H9 (cell line): Measurements from ENCODE around the gene SPTLC3. TPM values are rescaled to one million over a fixed set of nuclear protein-coding genes. Genes with fewer than 3 reads are reported as not detected.

Experiments used
- DNase-seq: peaks from one replicate; pipeline ENCODE4 v3.0.0-alpha.2; 2017
- H2AFZ ChIP-seq: one replicate; pipeline ENCODE4 v1.6.1; 2013; ENCODE audit warnings: mild to moderate bottlenecking, low read length, control low read depth, moderate library complexity
- H2AK5ac ChIP-seq: 2 replicates; pipeline ENCODE4 v1.6.1; 2013; ENCODE audit warnings: low read length, control low read depth, mixed read lengths; ENCODE audit not compliant: insufficient read length
- H2BK120ac ChIP-seq: one replicate; pipeline ENCODE4 v1.6.1; 2013; ENCODE audit warnings: low read depth, mild to moderate bottlenecking, low read length, control low read depth, inconsistent platforms; ENCODE audit not compliant: poor library complexity, severe bottlenecking
- H2BK12ac ChIP-seq: 2 replicates; pipeline ENCODE4 v1.6.1; 2013; ENCODE audit warnings: low read length, control low read depth, mixed read lengths, low read depth; ENCODE audit not compliant: insufficient read length
- H2BK15ac ChIP-seq: 2 replicates; pipeline ENCODE4 v1.6.1; 2013; ENCODE audit warnings: low read depth, low read length, control low read depth
- H2BK20ac ChIP-seq: one replicate; pipeline ENCODE4 v1.6.1; 2013; ENCODE audit warnings: low read depth, mild to moderate bottlenecking, low read length, control low read depth, inconsistent platforms; ENCODE audit not compliant: poor library complexity, severe bottlenecking
- H2BK5ac ChIP-seq: 2 replicates; pipeline ENCODE4 v1.6.1; 2013; ENCODE audit warnings: low read length, control low read depth, mixed read lengths; ENCODE audit not compliant: insufficient read length
- H3K14ac ChIP-seq: 2 replicates; pipeline ENCODE4 v1.6.1; 2013; ENCODE audit warnings: low read length, control low read depth; ENCODE audit not compliant: insufficient read depth
- H3K18ac ChIP-seq: 2 replicates; pipeline ENCODE4 v1.6.1; 2013; ENCODE audit warnings: low read depth, mild to moderate bottlenecking, mixed read lengths, low read length, control low read depth; ENCODE audit not compliant: insufficient read length
- H3K23ac ChIP-seq: 2 replicates; pipeline ENCODE4 v1.6.1; 2013; ENCODE audit warnings: low read length, control low read depth, mixed read lengths, low read depth; ENCODE audit not compliant: insufficient read length
- H3K23me2 ChIP-seq: 2 replicates; pipeline ENCODE4 v1.6.1; 2013; ENCODE audit warnings: low read depth, mild to moderate bottlenecking, mixed read lengths, low read length, control low read depth; ENCODE audit not compliant: insufficient read length, poor library complexity, severe bottlenecking
- H3K27ac ChIP-seq: 2 replicates; pipeline ENCODE4 v1.5.1; 2013; ENCODE audit warnings: low read length, control low read depth, mixed read lengths, low read depth; ENCODE audit not compliant: insufficient read length
- H3K27me3 ChIP-seq: 2 replicates; pipeline ENCODE4 v1.6.1; 2013; ENCODE audit warnings: low read length, control low read depth, inconsistent platforms; ENCODE audit not compliant: insufficient read depth
- H3K4ac ChIP-seq: 2 replicates; pipeline ENCODE4 v1.6.1; 2013; ENCODE audit warnings: low read depth, mild to moderate bottlenecking, control low read depth, inconsistent platforms, low read length, moderate library complexity
- H3K4me1 ChIP-seq: 2 replicates; pipeline ENCODE4 v1.6.1; 2013; ENCODE audit warnings: low read length, control low read depth, inconsistent platforms; ENCODE audit not compliant: insufficient read depth
- H3K4me2 ChIP-seq: 2 replicates; pipeline ENCODE4 v1.6.1; 2013; ENCODE audit warnings: low read length, control low read depth, mixed read lengths; ENCODE audit not compliant: insufficient read length, insufficient read depth
- H3K56ac ChIP-seq: 2 replicates; pipeline ENCODE4 v1.6.1; 2013; ENCODE audit warnings: low read depth, mild to moderate bottlenecking, mixed read lengths, low read length, control low read depth; ENCODE audit not compliant: insufficient read length
- H3K79me1 ChIP-seq: 2 replicates; pipeline ENCODE4 v1.6.1; 2013; ENCODE audit warnings: low read depth, mild to moderate bottlenecking, moderate library complexity, low read length, control low read depth, inconsistent platforms; ENCODE audit not compliant: insufficient read depth, poor library complexity, severe bottlenecking
- H3K79me2 ChIP-seq: 2 replicates; pipeline ENCODE4 v1.6.1; 2013; ENCODE audit warnings: low read length, control low read depth, inconsistent platforms; ENCODE audit not compliant: insufficient read depth
- H3K9ac ChIP-seq: 2 replicates; pipeline ENCODE4 v1.6.1; 2013; ENCODE audit warnings: low read length, control low read depth, mixed read lengths; ENCODE audit not compliant: insufficient read length; ENCODE audit errors: extremely low read depth
- H3K9me3 ChIP-seq: one replicate; pipeline ENCODE4 v1.6.1; 2013; ENCODE audit warnings: low read depth, low read length, inconsistent platforms; ENCODE audit not compliant: control insufficient read depth
- H3T11ph ChIP-seq: one replicate; pipeline ENCODE4 v1.6.1; 2013; ENCODE audit warnings: mild to moderate bottlenecking, low read length, control low read depth, inconsistent platforms
- H4K20me1 ChIP-seq: one replicate; pipeline ENCODE4 v1.6.1; 2013; ENCODE audit not compliant: control insufficient read depth, insufficient read length, insufficient read depth
- H4K5ac ChIP-seq: 2 replicates; pipeline ENCODE4 v1.6.1; 2013; ENCODE audit warnings: low read depth, mild to moderate bottlenecking, mixed read lengths, low read length, control low read depth; ENCODE audit not compliant: insufficient read length
- H4K8ac ChIP-seq: replicated peaks from 2 replicates; pipeline ENCODE4 v1.6.1; 2013; ENCODE audit warnings: low read length, control low read depth, mixed read lengths, low read depth; ENCODE audit not compliant: insufficient read length
- H4K91ac ChIP-seq: 2 replicates; pipeline ENCODE4 v1.6.1; 2013; ENCODE audit warnings: low read depth, mild to moderate bottlenecking, moderate library complexity, mixed read lengths, low read length, control low read depth; ENCODE audit not compliant: insufficient read length
- H3K27ac Mint-ChIP-seq, 3 experiments: 2 replicates in 2 of 3; 3 replicates in 1 of 3; pipeline ENCODE4 v1.8.0; 2020 to 2021; ENCODE audit warnings: mixed read lengths in 3 of 3, mild to moderate bottlenecking in 1 of 3, moderate library complexity in 1 of 3
- H3K27me3 Mint-ChIP-seq: 2 replicates; pipeline ENCODE4 v1.8.0; 2021; ENCODE audit warnings: low read depth, mild to moderate bottlenecking, moderate library complexity, mixed read lengths
- H3K36me3 Mint-ChIP-seq, 3 experiments: 2 replicates in 2 of 3; 3 replicates in 1 of 3; pipeline ENCODE4 v1.8.0; 2020 to 2021; ENCODE audit warnings: low read depth in 3 of 3, mixed read lengths in 3 of 3; ENCODE audit not compliant: insufficient read depth in 1 of 3
- H3K4me1 Mint-ChIP-seq, 2 experiments: 2 replicates each; pipeline ENCODE4 v1.8.0; 2020; ENCODE audit warnings: mixed read lengths in 2 of 2
- H3K4me3 Mint-ChIP-seq, 2 experiments: 2 replicates in 1 of 2; 3 replicates in 1 of 2; pipeline ENCODE4 v1.8.0; 2020 to 2021; ENCODE audit warnings: mild to moderate bottlenecking in 2 of 2, mixed read lengths in 2 of 2, moderate library complexity in 1 of 2
- H3K9me3 Mint-ChIP-seq, 2 experiments: 2 replicates in 1 of 2; 3 replicates in 1 of 2; pipeline ENCODE4 v1.8.0; 2020; ENCODE audit warnings: mild to moderate bottlenecking in 2 of 2, mixed read lengths in 2 of 2, moderate library complexity in 1 of 2
- CTCF ChIP-seq: fragments of 200-600 bp; sonication (generic); conservative IDR thresholded peaks from 3 replicates; pipeline ENCODE4 v1.8.0; 2021; ENCODE audit warnings: antibody characterized with exemption, mild to moderate bottlenecking
- WGBS: extraction: QIAGEN DNeasy Blood & Tissue Kit; methylation state at CpG from one replicate; pipeline ENCODE4 v1.1.7; 2013; ENCODE audit warnings: missing lambda C conversion rate, low lambda C conversion rate, mixed read lengths; ENCODE audit not compliant: insufficient read length; ENCODE audit errors: extremely low coverage; 5-methylcytosine and 5-hydroxymethylcytosine counted together
- total RNA-seq: library from RNA; stranded (reverse); gene quantifications from 2 replicates; pipeline ENCODE4 v1.2.1, GENCODE V29; 2021

The SPTLC3 gene
- total RNA-seq, 1 experiment from 2014 or later: 0.68 TPM

GRCh38 chr20:13140775-13141174, 132.0 kb downstream of the SPTLC3 start:
- Histone ChIP-seq H2BK5ac (no peak overlapping the region), H2BK12ac (no peak overlapping the region), H2AK5ac (no peak overlapping the region), H3K56ac (no peak overlapping the region), H2BK20ac (no peak overlapping the region), H3K23me2 (no peaks in the 10 kb centered on the region), H2BK15ac (no peak overlapping the region), H4K8ac (no peak overlapping the region), H3K9me3 (no peaks in the 10 kb centered on the region), H3K27ac (no peak overlapping the region), H3K79me1 (no peaks in the 10 kb centered on the region), H3K9ac (no peak overlapping the region), H3K18ac (no peak overlapping the region), H4K91ac (no peak overlapping the region), H3K14ac (no peak overlapping the region), H3K79me2 (no peaks in the 10 kb centered on the region), H3K4me2 (no peak overlapping the region), H2BK120ac (no peak overlapping the region), H3K4ac (no peak overlapping the region), H3T11ph (no peak overlapping the region), H3K27me3 (no peaks in the 10 kb centered on the region), H2AFZ (no peak overlapping the region), H3K23ac (no peak overlapping the region), H4K20me1 (no peaks in the 10 kb centered on the region), H3K4me1 (no peaks in the 10 kb centered on the region), H4K5ac (no peak overlapping the region)
- DNase-seq: no peak
- WGBS: no CpG with 5 or more reads among the region's 1 CpG
- no peak overlapping the region for H3K4me3 Mint-ChIP-seq
- no peak overlapping the region for H3K27ac Mint-ChIP-seq
- 0 out of 4 replicates have a peak, but pooled peaks cover 0 to 3% of the 10 kb centered on the region in 2 experiments for H3K4me1 Mint-ChIP-seq
- TF ChIP-seq CTCF: no peak
- no peaks in the 10 kb centered on the region for H3K36me3 Mint-ChIP-seq
- H3K27me3 Mint-ChIP-seq: no peaks in the 10 kb centered on the region; the same call in 1 of the 2 replicates
- no peaks in the 10 kb centered on the region; a peak in 1 of 5 replicates for H3K9me3 Mint-ChIP-seq
